Adipocyte (in vitro differentiated cells): Measurements from ENCODE around the gene TAF15.
A peak's percentile ranks its signal among the peaks of the same experiment; 100 is the strongest.

Experiments
- DNase-seq: peaks from one replicate; pipeline ENCODE4 v3.0.0-alpha.2; 2015; ENCODE audit warnings: low read depth
- H3K27me3 ChIP-seq: replicated peaks from 2 replicates; pipeline ENCODE4 v1.7.0; 2013; ENCODE audit warnings: mild to moderate bottlenecking, low read length, moderate library complexity; ENCODE audit not compliant: control insufficient read depth, insufficient read depth
- H3K36me3 ChIP-seq: 2 replicates; pipeline ENCODE4 v1.7.0; 2013; ENCODE audit warnings: low read length, mild to moderate bottlenecking, moderate library complexity; ENCODE audit not compliant: control insufficient read depth, insufficient read depth, severe bottlenecking
- H3K4me1 ChIP-seq: 2 replicates; pipeline ENCODE4 v1.7.0; 2013; ENCODE audit warnings: mild to moderate bottlenecking, low read length, moderate library complexity; ENCODE audit not compliant: control insufficient read depth, insufficient read depth
- H3K4me3 ChIP-seq: 2 replicates; pipeline ENCODE4 v1.7.0; 2013; ENCODE audit warnings: mild to moderate bottlenecking, low read length, moderate library complexity
- H3K9ac ChIP-seq: 2 replicates; pipeline ENCODE4 v1.7.0; 2013; ENCODE audit warnings: mild to moderate bottlenecking, low read length, moderate library complexity
- H3K9me3 ChIP-seq: 2 replicates; pipeline ENCODE4 v1.7.0; 2013; ENCODE audit warnings: mild to moderate bottlenecking, low read length, moderate library complexity; ENCODE audit not compliant: control insufficient read depth

TAF15 gene

DNA sequence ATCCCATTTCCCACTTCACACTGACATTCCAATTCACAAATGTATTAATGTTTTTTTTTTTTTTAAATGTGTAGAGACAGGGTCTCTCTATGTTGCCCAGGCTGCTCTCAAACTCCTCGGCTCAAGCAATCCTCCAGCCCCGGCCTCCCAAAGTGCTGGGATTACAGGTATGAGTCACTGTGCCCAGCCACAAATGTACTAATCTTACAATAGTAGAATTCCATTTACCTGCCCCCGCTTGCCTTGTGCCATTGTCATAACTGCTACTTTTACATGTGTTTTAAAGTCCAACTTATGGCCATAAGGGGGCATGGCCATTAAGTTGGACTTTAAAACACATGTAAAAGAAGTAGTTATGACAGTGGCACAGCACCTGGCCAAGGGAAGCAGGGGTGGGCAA, 18.4 kb upstream of the TAF15 start:
- H3K36me3 ChIP-seq, result no peaks in the 10 kb centered on the region
- peaks cover 39% of the 10 kb centered on the region for H3K27me3 ChIP-seq
- no peak overlapping the region for H3K4me3 ChIP-seq
- H3K9me3 ChIP-seq, result peaks cover 6% of the 10 kb centered on the region
- DNase-seq, result no peak
- H3K4me1 ChIP-seq, result peaks cover 54% of the 10 kb centered on the region
- no peak overlapping the region for H3K9ac ChIP-seq

DNA sequence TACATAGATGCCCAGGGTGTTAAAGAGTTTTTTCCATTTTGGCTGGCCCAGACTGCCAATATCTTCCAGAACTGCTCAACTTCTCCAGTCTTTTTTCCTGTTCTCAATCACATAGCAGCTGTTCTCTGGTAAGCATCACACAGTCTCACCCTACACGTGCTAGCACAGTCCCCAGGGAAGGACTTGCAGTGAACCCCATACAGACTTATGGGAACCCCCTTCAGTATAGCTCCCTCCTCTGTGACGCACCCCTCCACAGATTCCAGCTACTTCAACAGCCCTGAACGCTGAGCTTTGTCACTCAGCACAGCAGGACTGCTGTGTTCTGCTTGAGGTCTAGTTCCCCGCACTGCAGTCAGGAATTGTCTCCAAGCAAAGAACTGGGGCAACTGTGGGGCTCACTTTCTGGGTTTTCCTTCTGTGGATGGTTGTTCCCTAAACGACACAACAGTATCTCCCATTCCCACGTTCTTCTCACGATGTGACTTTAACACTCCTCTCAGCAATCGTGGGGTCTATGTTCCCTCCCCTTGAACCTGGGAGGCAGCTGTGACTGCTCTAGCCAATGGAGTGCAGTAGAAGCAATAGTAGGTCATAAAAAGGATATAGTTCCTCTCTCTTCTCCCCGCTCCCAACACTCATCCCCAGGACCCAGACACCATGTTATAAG, 17.5 kb upstream of the TAF15 start:
- no peak for DNase-seq
- Histone ChIP-seq H3K9me3 (peaks cover 6% of the 10 kb centered on the region), H3K4me1 (peaks cover 49% of the 10 kb centered on the region), H3K27me3 (peaks cover 48% of the 10 kb centered on the region), H3K9ac (no peak overlapping the region), H3K4me3 (no peak overlapping the region), H3K36me3 (no peaks in the 10 kb centered on the region)

DNA sequence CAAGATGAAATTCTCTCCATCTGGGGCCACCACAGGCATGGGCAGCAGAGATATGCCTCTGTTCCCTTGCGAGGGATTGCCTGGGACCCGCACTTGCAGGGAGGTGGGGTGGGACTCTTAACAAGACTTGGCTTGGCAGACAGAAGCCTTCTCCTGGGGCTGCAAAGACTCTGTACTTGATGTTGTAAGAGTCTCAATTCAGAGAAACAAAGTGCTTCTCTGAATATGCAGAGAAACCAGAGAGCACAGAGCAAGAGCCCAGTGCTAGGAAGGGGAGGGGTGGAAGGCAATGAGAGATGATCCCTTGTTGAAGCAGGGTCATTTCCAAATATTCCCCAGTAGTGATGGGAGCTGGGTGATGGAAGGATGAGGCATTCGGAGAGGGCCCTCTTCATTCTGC, 16.0 kb upstream of the TAF15 start:
- Histone ChIP-seq H3K9me3 (peaks cover 6% of the 10 kb centered on the region), H3K4me3 (no peak overlapping the region), H3K4me1 (peaks cover 35% of the 10 kb centered on the region), H3K27me3 (peaks cover 62% of the 10 kb centered on the region), H3K36me3 (no peaks in the 10 kb centered on the region), H3K9ac (no peak overlapping the region)
- DNase-seq, result peak; percentile 47

DNA sequence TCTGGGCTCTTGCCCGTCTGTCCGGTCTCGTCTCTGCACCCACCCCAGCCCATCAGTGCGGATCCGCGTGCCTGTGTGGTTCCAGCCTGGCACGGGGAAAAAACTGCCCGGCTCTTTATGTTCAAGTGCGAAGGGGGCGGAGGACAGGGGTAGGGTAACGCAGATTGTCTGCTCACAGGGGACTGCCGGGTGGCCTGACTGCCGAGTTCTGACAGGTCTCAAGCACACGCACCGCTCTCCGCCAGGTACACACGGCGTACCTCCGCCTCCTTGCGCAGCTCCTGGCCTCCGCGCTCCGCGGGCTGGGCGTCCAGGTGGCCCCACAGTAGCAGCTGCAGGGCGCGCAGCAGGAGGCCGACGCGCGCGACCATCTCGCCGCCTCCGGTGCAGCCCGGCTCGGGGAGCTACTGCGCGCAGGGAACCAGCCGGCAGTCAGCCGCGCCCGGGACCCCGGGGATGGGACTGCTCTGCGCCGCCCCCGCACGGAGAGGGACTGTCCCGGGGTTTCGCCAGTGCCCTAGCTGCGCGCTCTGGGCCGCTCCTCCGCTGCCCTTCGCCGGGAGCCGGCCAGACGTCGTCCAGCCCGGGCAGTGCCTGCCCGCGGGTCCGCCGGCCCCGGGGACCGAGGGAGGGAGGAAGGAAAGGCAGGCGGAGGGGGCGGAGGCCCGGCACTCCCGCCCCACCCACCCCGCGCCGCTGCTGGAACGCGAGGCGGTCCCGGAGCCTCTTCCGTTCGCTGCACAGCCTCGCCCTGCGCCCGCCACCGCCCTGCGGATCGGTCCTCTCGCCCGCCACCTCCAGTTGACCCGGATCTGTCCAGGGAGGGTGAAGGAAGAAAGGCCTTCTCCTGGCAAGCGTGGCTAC, 14.0 kb upstream of the TAF15 start, which contains the start of gene MMP28:
TSS of gene MMP28 (minus strand) at position 635 of the 864 bp plus-strand sequence. CDS start at position 371, 264 bp downstream.
- H3K9ac ChIP-seq, result peak within 1 kb of the TSS; percentile 13
- H3K36me3 ChIP-seq, result no peaks in the 10 kb centered on the region
- H3K4me3 ChIP-seq, result peak within 1 kb of the TSS; percentile 68
- peaks cover 66% of the 10 kb centered on the region for H3K27me3 ChIP-seq
- peaks cover 27% of the 10 kb centered on the region for H3K4me1 ChIP-seq
- DNase-seq, result peak; percentile 63
- H3K9me3 ChIP-seq, result peaks cover 6% of the 10 kb centered on the region

DNA sequence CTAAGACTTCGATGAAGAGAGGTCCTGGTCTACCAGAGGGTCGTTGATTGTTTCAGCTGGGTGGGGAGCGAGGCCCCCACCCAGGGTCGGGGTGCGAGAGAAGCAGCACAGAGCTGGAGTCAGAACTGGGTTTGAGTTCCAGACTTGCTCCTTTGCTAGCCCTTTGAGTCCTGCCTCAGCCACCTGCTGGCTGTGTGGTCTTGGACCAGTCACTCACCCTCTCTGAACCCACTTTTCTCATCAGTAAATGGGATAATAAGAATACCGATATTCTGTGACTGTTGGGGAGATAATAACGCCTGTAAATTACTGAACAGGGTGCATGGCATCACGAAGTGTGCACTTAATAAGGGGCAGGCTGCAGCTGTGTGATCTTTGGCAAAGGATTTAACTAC, 13.4 kb upstream of the TAF15 start:
- H3K27me3 ChIP-seq, result peaks cover 66% of the 10 kb centered on the region
- H3K9ac ChIP-seq, result no peak overlapping the region
- peaks cover 6% of the 10 kb centered on the region for H3K9me3 ChIP-seq
- DNase-seq, result no peak
- H3K4me3 ChIP-seq, result peak overlapping the region; percentile 68
- H3K36me3 ChIP-seq, result no peaks in the 10 kb centered on the region
- peaks cover 29% of the 10 kb centered on the region for H3K4me1 ChIP-seq

DNA sequence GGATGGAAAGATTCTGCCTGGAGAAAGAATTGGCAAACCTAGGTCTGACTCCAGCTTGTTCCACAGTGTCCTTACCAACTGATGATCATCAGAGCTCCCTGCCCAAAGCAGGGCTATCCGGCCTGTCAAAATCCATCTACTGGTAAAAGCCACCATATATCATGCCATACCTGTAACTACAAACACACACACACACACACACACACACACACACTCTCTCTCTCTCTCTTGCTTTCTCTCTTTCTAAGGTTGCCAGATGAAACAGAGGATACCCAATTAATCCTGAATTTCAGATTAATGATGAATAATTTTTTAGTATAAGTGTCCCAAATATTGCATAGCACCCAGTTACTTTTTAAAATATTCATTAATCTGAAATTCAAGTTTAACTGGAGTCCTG, 12.3 kb upstream of the TAF15 start:
- peaks cover 27% of the 10 kb centered on the region for H3K4me1 ChIP-seq
- H3K9me3 ChIP-seq, result peaks cover 6% of the 10 kb centered on the region
- H3K27me3 ChIP-seq, result peaks cover 68% of the 10 kb centered on the region
- no peak for DNase-seq
- no peak overlapping the region for H3K4me3 ChIP-seq
- no peak overlapping the region for H3K9ac ChIP-seq
- no peaks in the 10 kb centered on the region for H3K36me3 ChIP-seq

DNA sequence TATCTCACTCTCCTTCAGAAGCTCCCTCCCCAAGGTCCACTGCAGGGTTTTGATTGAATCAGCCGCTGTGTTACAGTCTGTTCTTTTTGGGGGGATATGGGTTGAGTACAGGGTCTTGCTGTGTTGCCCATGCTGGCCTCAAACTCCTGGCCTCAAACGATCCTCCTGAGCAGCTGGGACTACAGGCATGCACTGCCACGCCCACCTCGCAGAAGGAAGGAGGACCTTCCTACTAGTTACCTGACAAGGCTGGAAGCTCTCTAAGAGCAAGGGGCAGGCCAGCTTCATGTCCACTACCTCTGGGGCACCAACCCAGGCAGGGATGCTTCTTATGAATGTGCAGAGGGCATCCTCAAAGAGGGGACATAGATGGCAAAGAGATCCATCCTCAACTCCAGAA, 11.9 kb upstream of the TAF15 start:
- Histone ChIP-seq H3K36me3 (no peaks in the 10 kb centered on the region), H3K9me3 (peaks cover 1% of the 10 kb centered on the region), H3K9ac (no peak overlapping the region), H3K27me3 (peaks cover 65% of the 10 kb centered on the region), H3K4me1 (peaks cover 23% of the 10 kb centered on the region), H3K4me3 (no peak overlapping the region)
- DNase-seq, result no peak

DNA sequence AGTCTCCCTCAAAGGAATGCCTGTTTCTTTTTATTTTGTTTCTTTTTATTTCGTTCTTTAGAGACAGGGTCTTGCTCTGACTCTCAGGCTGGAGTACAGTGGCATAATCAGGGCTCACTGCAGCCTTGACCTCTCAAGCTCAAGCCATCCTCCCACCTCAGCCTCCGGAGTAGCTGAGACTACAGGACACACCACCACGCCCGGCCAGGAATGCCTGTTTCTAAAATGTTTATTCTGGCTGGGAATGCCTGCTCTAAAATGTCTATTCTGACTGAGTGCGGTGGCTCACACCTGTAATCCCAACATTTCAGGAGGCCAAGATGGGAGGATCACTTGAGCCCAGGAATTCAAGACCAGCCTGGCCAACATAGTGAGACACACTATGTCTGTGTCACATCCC, 11.4 kb upstream of the TAF15 start:
- H3K36me3 ChIP-seq, result no peaks in the 10 kb centered on the region
- no peak for DNase-seq
- peaks cover 59% of the 10 kb centered on the region for H3K27me3 ChIP-seq
- no peak overlapping the region for H3K9ac ChIP-seq
- no peak overlapping the region for H3K4me3 ChIP-seq
- peaks cover 21% of the 10 kb centered on the region for H3K4me1 ChIP-seq
- H3K9me3 ChIP-seq, result no peaks in the 10 kb centered on the region

DNA sequence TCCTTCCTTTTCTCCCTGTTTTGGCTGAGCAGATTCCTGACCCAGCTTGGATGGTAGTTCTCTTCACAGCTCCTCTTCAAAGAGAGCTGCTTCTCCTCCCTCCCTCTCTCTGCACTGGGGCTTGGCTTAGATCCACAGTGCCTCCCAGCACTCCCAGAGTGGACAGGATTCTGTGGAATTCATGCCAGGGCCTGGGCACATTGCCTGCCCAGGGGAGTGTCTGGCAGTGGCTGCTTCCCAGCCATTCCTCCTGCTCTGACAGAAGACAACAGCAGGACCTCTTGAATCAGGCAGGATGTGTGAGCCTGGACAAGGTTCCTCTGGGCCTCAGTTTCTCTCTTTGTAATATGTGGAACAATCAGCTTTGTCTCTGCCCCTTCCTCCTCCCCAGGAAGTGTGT, 9.3 kb upstream of the TAF15 start:
- Histone ChIP-seq H3K27me3 (peaks cover 43% of the 10 kb centered on the region), H3K4me3 (no peak overlapping the region), H3K9ac (no peak overlapping the region), H3K9me3 (no peaks in the 10 kb centered on the region), H3K4me1 (peaks cover 9% of the 10 kb centered on the region), H3K36me3 (no peaks in the 10 kb centered on the region)
- DNase-seq, result peak; percentile 88

DNA sequence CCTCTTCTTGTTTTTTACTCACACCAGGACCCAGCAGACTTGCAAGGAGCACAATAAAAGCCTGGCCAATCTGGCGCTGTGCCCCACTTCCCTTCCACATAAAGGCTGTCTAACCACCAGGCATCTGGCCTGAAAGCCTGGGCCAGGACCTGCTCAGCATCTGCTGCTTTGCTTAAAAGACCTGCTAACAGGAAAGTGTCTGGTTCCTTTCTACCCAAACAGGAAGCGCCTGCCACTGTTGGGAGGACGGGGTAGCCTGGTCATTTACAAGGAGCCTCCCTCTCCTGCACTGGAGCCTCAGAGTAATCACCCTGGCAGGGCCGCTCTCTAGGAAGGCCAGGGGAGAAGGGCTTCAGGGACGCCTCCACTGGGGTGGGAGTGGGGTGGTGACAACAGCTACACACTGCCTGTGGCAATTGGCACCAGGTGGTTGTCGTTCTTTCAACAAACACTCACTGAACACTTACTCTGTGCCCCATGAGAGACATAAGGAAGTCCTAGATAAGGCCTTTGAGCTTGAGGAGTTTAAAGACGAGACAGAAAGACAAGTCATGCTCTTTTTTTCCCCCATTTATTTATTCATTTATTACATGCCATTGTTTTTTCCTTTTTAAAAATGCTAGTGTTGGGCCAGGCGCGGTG, 7.6 kb upstream of the TAF15 start:
- no peak for DNase-seq
- Histone ChIP-seq H3K36me3 (no peaks in the 10 kb centered on the region), H3K9ac (no peak overlapping the region), H3K4me3 (no peak overlapping the region), H3K27me3 (peaks cover 28% of the 10 kb centered on the region), H3K9me3 (no peaks in the 10 kb centered on the region), H3K4me1 (peaks cover 6% of the 10 kb centered on the region)

DNA sequence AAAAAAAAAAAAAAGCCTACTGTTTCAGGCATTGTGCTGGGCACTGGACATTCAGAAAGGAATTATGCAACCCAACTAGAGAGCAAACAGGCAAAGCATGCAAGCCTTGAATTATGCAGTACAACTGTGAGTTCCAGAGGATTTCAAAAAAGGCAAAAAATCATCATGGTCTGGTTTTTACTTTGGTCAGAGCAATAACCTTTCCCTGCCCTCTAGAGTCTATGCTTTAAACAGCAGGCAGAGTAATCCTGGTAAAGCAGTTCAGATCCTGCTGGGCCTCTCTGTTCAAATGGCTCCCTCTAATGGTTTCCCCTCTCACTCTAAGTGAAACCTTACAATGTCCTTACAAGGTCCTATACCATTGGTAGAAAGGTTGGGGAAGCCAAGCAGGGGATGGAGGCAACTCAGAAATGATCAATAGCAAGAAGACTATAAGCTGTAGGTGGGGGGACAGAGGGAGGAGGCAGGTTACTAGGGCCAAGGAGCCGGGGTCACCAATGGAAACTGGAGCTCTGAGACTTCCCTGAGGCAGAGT, 4.6 kb upstream of the TAF15 start:
- Histone ChIP-seq H3K9ac (no peak overlapping the region), H3K4me1 (peaks cover 23% of the 10 kb centered on the region)
- DNase-seq, result peak; percentile 98

More for the DNA sequence above, 4.6 kb upstream of the TAF15 start:
- no peaks in the 10 kb centered on the region for H3K36me3 ChIP-seq
- H3K9me3 ChIP-seq, result no peaks in the 10 kb centered on the region
- H3K27me3 ChIP-seq, result peaks cover 9% of the 10 kb centered on the region
- H3K4me3 ChIP-seq, result no peak overlapping the region
